GM12878 (cell line): ENCODE data around the gene TAF11L4.
"Not testable (repeated sequence)": the region's sequence is repeated elsewhere in the genome, so short reads cannot be mapped to it uniquely, and the experiment has no call there.

Experiments used
- POLR2AphosphoS5 ChIP-seq: IDR thresholded peaks from 2 replicates; pipeline ENCODE4 v1.6.1; 2011; ENCODE audit warnings: mild to moderate bottlenecking, low read length, inconsistent platforms
- TF ChIP-seq, protein P1 (sequence below): IDR thresholded peaks from 2 replicates; pipeline ENCODE4 v1.6.1; 2011; ENCODE audit warnings: mild to moderate bottlenecking, low read depth, low read length, moderate library complexity; ENCODE audit not compliant: insufficient replicate concordance

DNA sequence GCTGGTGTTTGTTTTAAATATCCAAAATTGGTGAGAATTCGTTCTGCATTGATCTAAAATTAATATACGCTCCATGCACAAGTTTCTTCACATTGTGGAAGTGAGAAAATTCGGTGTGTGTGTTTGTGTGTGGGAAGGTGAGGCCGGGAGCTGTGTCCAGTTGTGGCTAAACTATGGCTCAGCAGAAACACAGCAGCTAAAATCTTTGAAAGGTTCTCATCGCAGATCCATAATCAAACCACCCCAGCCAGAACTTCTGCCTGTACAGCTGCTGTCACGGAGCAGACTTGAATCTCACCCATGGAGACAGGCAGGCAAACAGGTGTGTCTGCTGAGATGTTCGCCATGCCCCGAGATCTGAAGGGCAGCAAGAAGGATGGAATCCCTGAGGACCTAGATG is 23.7 kb upstream of the TAF11L4 start, which contains the start of gene TAF11L2:
- TF ChIP-seq, protein P1, sequence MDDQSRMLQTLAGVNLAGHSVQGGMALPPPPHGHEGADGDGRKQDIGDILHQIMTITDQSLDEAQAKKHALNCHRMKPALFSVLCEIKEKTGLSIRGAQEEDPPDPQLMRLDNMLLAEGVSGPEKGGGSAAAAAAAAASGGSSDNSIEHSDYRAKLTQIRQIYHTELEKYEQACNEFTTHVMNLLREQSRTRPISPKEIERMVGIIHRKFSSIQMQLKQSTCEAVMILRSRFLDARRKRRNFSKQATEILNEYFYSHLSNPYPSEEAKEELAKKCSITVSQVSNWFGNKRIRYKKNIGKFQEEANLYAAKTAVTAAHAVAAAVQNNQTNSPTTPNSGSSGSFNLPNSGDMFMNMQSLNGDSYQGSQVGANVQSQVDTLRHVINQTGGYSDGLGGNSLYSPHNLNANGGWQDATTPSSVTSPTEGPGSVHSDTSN, result not testable (repeated sequence)
- not testable (repeated sequence) for TF ChIP-seq POLR2AphosphoS5
